Measurements from ENCODE around the gene FBXW8. TPM values are rescaled to one million over a fixed set of nuclear protein-coding genes. Genes with fewer than 3 reads are reported as not detected.

The FBXW8 gene
- polyA plus RNA-seq, 3 donors = 2.0 to 5.2 (median 2.7) TPM

- H3K9ac ChIP-seq (ENCODE audit: insufficient read depth, low read length, poor library complexity, severe bottlenecking) = no peak overlapping the region
- Mint-ChIP-seq H3K27ac (no peak overlapping the region), H3K4me1 (no peaks in the 10 kb centered on the region), H3K27me3 (ENCODE audit: low read depth in 3 of 3) (peaks cover 0 to 3% (median 2%) of the 10 kb centered on the region in 3 donors), H3K36me3 (peaks cover 38 to 47% of the 10 kb centered on the region in 2 donors), H3K9me3 (peaks cover 0 to 3% (median 0%) of the 10 kb centered on the region in 7 donors), H3K4me3 (no peak overlapping the region)
- peaks cover 14 to 64% of the 10 kb centered on the region in 2 donors for H3K36me3 ChIP-seq (replicated peaks in 1 of 2; ENCODE audit: control insufficient read depth in 1 of 2, insufficient read depth in 2 of 2, low read length in 2 of 2)
- intact Hi-C loops (cut with micrococcal nuclease) = no loop called here
- no peaks in the 10 kb centered on the region for H3K4me1 ChIP-seq (ENCODE audit: control insufficient read depth in 1 of 2, insufficient read depth in 2 of 2, low read length in 2 of 2)
- whole genome bisulfite sequencing (ENCODE audit: insufficient coverage) = 94% methylated on average over 3 of the region's 8 CpGs
- H3K9me3 ChIP-seq (replicated peaks in 1 of 2; ENCODE audit: control insufficient read depth in 1 of 2, insufficient read depth in 1 of 2, low read length in 2 of 2) = no peaks in the 10 kb centered on the region
- no peak overlapping the region for H3K4me2 ChIP-seq (replicated peaks; ENCODE audit: extremely low read depth, low read length, poor library complexity, severe bottlenecking)
- H3K27ac ChIP-seq (ENCODE audit: low read depth in 1 of 2, low read length in 2 of 2) = no peak overlapping the region
- no peaks in the 10 kb centered on the region for H3K27me3 ChIP-seq (ENCODE audit: control insufficient read depth in 2 of 2, insufficient read depth in 2 of 2, low read length in 2 of 2)
- no peak overlapping the region for H3K4me3 ChIP-seq (replicated peaks in 1 of 3; ENCODE audit: low read depth in 2 of 3, low read length in 3 of 3)
- no peak for TF ChIP-seq CTCF (IDR thresholded peaks at IDR 0.05)
- no peak for DNase-seq
- no peaks in the 10 kb centered on the region for H3K79me2 ChIP-seq (ENCODE audit: insufficient read depth, low read length)
- H2AFZ ChIP-seq (ENCODE audit: insufficient read depth, low read depth, low read length, poor library complexity, severe bottlenecking) = no peak overlapping the region
- no peaks in the 10 kb centered on the region for H4K20me1 ChIP-seq (ENCODE audit: insufficient read depth, low read length)
Observed at GRCh38 chr12:117007577-117007976, 96.8 kb downstream of the FBXW8 start.

GRCh38 chr12:117009759-117010158, 99.0 kb downstream of the FBXW8 start:
- H3K4me1 ChIP-seq (ENCODE audit: control insufficient read depth in 1 of 2, insufficient read depth in 2 of 2, low read length in 2 of 2) = no peaks in the 10 kb centered on the region
- H3K9me3 ChIP-seq (replicated peaks in 1 of 2; ENCODE audit: control insufficient read depth in 1 of 2, insufficient read depth in 1 of 2, low read length in 2 of 2) = peaks cover 0 to 4% of the 10 kb centered on the region in 2 donors
- H3K9me3 Mint-ChIP-seq = peaks cover 0 to 11% (median 6%) of the 10 kb centered on the region in 7 donors
- H3K27ac ChIP-seq (ENCODE audit: low read depth in 1 of 2, low read length in 2 of 2) = no peak overlapping the region
- H3K4me3 Mint-ChIP-seq = no peak overlapping the region
- peaks cover 11 to 63% of the 10 kb centered on the region in 2 donors for H3K36me3 ChIP-seq (replicated peaks in 1 of 2; ENCODE audit: control insufficient read depth in 1 of 2, insufficient read depth in 2 of 2, low read length in 2 of 2)
- peaks cover 0 to 2% (median 2%) of the 10 kb centered on the region in 3 donors for H3K27me3 Mint-ChIP-seq (ENCODE audit: low read depth in 3 of 3)
- no peaks in the 10 kb centered on the region for H3K79me2 ChIP-seq (ENCODE audit: insufficient read depth, low read length)
- no peaks in the 10 kb centered on the region for H3K27me3 ChIP-seq (ENCODE audit: control insufficient read depth in 2 of 2, insufficient read depth in 2 of 2, low read length in 2 of 2)
- H3K4me1 Mint-ChIP-seq = no peaks in the 10 kb centered on the region
- DNase-seq = no peak
- peaks cover 50 to 51% of the 10 kb centered on the region in 2 donors for H3K36me3 Mint-ChIP-seq
- H2AFZ ChIP-seq (ENCODE audit: insufficient read depth, low read depth, low read length, poor library complexity, severe bottlenecking) = no peak overlapping the region
- H3K27ac Mint-ChIP-seq = no peak overlapping the region
- WGBS (ENCODE audit: insufficient coverage) = 93% methylated on average over 5 of the region's 8 CpGs
- H3K9ac ChIP-seq (ENCODE audit: insufficient read depth, low read length, poor library complexity, severe bottlenecking) = no peak overlapping the region
- TF ChIP-seq CTCF (IDR thresholded peaks at IDR 0.05) = no peak
- no peaks in the 10 kb centered on the region for H4K20me1 ChIP-seq (ENCODE audit: insufficient read depth, low read length)
- H3K4me3 ChIP-seq (replicated peaks in 1 of 3; ENCODE audit: low read depth in 2 of 3, low read length in 3 of 3) = no peak overlapping the region
- intact Hi-C loops (cut with micrococcal nuclease) = no loop called here
- H3K4me2 ChIP-seq (replicated peaks; ENCODE audit: extremely low read depth, low read length, poor library complexity, severe bottlenecking) = no peak overlapping the region

Data from CD14-positive monocyte (primary cell).